Measurements from ENCODE around the gene GCK.

The GCK gene

DNA sequence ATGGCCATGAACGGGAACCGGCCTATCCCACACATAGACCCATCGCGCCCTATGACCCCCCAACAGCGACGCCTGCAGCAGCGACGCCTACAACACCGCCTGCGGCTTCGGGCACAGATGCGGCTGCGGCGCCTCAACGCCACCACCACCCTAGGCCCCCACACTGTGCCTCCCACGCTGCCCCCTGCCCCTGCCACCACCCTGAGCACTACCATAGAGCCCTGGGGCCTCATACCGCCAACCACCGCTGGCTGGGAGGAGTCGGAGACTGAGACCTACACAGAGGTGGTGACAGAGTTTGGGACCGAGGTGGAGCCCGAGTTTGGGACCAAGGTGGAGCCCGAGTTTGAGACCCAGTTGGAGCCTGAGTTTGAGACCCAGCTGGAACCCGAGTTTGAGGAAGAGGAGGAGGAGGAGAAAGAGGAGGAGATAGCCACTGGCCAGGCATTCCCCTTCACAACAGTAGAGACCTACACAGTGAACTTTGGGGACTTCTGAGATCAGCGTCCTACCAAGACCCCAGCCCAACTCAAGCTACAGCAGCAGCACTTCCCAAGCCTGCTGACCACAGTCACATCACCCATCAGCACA lies 75.4 kb downstream of the GCK start:
- ATAC-seq (ENCODE audit: insufficient read depth, low read depth): peak; percentile 15; the same call in 2 of the 3 replicates
- TF ChIP-seq, protein P1, sequence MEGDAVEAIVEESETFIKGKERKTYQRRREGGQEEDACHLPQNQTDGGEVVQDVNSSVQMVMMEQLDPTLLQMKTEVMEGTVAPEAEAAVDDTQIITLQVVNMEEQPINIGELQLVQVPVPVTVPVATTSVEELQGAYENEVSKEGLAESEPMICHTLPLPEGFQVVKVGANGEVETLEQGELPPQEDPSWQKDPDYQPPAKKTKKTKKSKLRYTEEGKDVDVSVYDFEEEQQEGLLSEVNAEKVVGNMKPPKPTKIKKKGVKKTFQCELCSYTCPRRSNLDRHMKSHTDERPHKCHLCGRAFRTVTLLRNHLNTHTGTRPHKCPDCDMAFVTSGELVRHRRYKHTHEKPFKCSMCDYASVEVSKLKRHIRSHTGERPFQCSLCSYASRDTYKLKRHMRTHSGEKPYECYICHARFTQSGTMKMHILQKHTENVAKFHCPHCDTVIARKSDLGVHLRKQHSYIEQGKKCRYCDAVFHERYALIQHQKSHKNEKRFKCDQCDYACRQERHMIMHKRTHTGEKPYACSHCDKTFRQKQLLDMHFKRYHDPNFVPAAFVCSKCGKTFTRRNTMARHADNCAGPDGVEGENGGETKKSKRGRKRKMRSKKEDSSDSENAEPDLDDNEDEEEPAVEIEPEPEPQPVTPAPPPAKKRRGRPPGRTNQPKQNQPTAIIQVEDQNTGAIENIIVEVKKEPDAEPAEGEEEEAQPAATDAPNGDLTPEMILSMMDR (IDR thresholded peaks at IDR 0.05; ENCODE audit: borderline replicate concordance, extremely low read depth, low read length, poor library complexity, severe bottlenecking): no peak
- no peak for TF ChIP-seq EZH2 (IDR thresholded peaks at IDR 0.05; ENCODE audit: borderline replicate concordance, low read depth, low read length, severe bottlenecking)
- Histone ChIP-seq H3K79me2 (ENCODE audit: insufficient read depth, low read length) (peaks cover 51% of the 10 kb centered on the region), H2AFZ (ENCODE audit: low read depth, low read length) (no peak overlapping the region), H3K27me3 (ENCODE audit: insufficient read depth, low read length, poor library complexity) (no peaks in the 10 kb centered on the region), H3K9ac (ENCODE audit: low read depth, low read length) (no peak overlapping the region), H3K4me3 (ENCODE audit: low read depth in 1 of 2, low read length in 2 of 2) (no peak overlapping the region), H3K9me3 (ENCODE audit: insufficient read depth, low read length, severe bottlenecking) (no peaks in the 10 kb centered on the region), H3K36me3 (ENCODE audit: insufficient read depth, low read length) (peaks cover 95% of the 10 kb centered on the region), H4K20me1 (ENCODE audit: insufficient read depth, low read length) (peaks cover 88% of the 10 kb centered on the region), H3K27ac (ENCODE audit: low read length) (0 out of 2 replicates have a peak overlapping the region, but pooled peaks have one; percentile 15), H3K4me2 (ENCODE audit: insufficient read depth, low read length) (no peak overlapping the region), H3K4me1 (ENCODE audit: insufficient read depth, low read length) (peaks cover 20% of the 10 kb centered on the region)
- peak; percentile 32 for DNase-seq

GRCh38 chr7:44112997-44113763 lies 76.1 kb downstream of the GCK start:
- H3K36me3 ChIP-seq (ENCODE audit: insufficient read depth, low read length): peaks cover 99% of the 10 kb centered on the region

DNA sequence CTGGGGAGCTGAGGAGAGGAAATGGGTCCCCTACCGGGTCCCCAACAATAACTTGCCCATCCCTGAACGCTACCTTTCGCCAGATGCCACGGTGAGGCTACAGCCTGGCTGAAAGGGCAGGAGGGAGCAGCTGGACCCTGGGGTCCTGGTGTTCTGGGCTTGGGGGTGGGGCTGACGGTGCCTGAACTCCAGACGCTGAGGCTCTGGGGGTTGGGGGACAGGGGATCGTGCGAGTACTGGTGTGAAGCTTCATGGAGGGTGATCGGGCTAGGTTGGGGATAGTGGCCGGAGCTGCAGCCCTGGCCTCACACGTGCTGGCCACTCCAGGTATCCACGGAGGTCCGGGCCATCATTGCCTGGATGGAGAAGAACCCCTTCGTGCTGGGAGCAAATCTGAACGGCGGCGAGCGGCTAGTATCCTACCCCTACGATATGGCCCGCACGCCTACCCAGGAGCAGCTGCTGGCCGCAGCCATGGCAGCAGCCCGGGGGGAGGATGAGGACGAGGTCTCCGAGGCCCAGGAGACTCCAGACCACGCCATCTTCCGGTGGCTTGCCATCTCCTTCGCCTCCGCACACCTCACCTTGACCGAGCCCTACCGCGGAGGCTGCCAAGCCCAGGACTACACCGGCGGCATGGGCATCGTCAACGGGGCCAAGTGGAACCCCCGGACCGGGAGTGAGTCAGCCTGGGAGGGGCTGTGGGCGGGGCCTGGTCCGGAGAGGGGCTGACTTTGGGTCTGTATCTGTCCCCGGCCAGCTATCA lies 76.8 kb downstream of the GCK start:
- no peaks in the 10 kb centered on the region for H3K9me3 ChIP-seq (ENCODE audit: insufficient read depth, low read length, severe bottlenecking)
- peaks cover 99% of the 10 kb centered on the region for H3K36me3 ChIP-seq (ENCODE audit: insufficient read depth, low read length)
- H3K79me2 ChIP-seq (ENCODE audit: insufficient read depth, low read length): peaks cover 60% of the 10 kb centered on the region
- no peak overlapping the region for H3K9ac ChIP-seq (ENCODE audit: low read depth, low read length)
- no peak overlapping the region for H3K27ac ChIP-seq (ENCODE audit: low read length)
- no peak overlapping the region for H3K4me3 ChIP-seq (ENCODE audit: low read depth in 1 of 2, low read length in 2 of 2)
- H3K4me1 ChIP-seq (ENCODE audit: insufficient read depth, low read length): peaks cover 34% of the 10 kb centered on the region
- H3K4me2 ChIP-seq (ENCODE audit: insufficient read depth, low read length): no peak overlapping the region
- H2AFZ ChIP-seq (ENCODE audit: low read depth, low read length): no peak overlapping the region
- peaks cover 96% of the 10 kb centered on the region for H4K20me1 ChIP-seq (ENCODE audit: insufficient read depth, low read length)
- no peak for ATAC-seq (ENCODE audit: insufficient read depth, low read depth)
- peak; percentile 6 for DNase-seq
- H3K27me3 ChIP-seq (ENCODE audit: insufficient read depth, low read length, poor library complexity): no peaks in the 10 kb centered on the region
- TF ChIP-seq, protein P1 (IDR thresholded peaks at IDR 0.05; ENCODE audit: borderline replicate concordance, extremely low read depth, low read length, poor library complexity, severe bottlenecking): no peak
- no peak for TF ChIP-seq EZH2 (IDR thresholded peaks at IDR 0.05; ENCODE audit: borderline replicate concordance, low read depth, low read length, severe bottlenecking)

More at GRCh38 chr7:44112997-44113763, 76.1 kb downstream of the GCK start:
- Histone ChIP-seq H3K27me3 (ENCODE audit: insufficient read depth, low read length, poor library complexity) (no peaks in the 10 kb centered on the region), H2AFZ (ENCODE audit: low read depth, low read length) (no peak overlapping the region), H3K27ac (ENCODE audit: low read length) (no peak overlapping the region), H3K79me2 (ENCODE audit: insufficient read depth, low read length) (peaks cover 56% of the 10 kb centered on the region), H3K9ac (ENCODE audit: low read depth, low read length) (no peak overlapping the region), H4K20me1 (ENCODE audit: insufficient read depth, low read length) (peaks cover 94% of the 10 kb centered on the region), H3K9me3 (ENCODE audit: insufficient read depth, low read length, severe bottlenecking) (no peaks in the 10 kb centered on the region), H3K4me3 (ENCODE audit: low read depth in 1 of 2, low read length in 2 of 2) (no peak overlapping the region), H3K4me2 (ENCODE audit: insufficient read depth, low read length) (no peak overlapping the region), H3K4me1 (ENCODE audit: insufficient read depth, low read length) (peaks cover 27% of the 10 kb centered on the region)
- ATAC-seq (ENCODE audit: insufficient read depth, low read depth) (peak; percentile 5; the same call in 2 of the 3 replicates), DNase-seq (peak; percentile 30)
- no peak for TF ChIP-seq EZH2 (IDR thresholded peaks at IDR 0.05; ENCODE audit: borderline replicate concordance, low read depth, low read length, severe bottlenecking)
- TF ChIP-seq, protein P1 (IDR thresholded peaks at IDR 0.05; ENCODE audit: borderline replicate concordance, extremely low read depth, low read length, poor library complexity, severe bottlenecking): peak; percentile 8

Measured in DND-41 (cell line).